ENCODE results near the gene KIF2A. TPM values are rescaled to one million over a fixed set of nuclear protein-coding genes. Genes with fewer than 3 reads are reported as not detected.

The KIF2A gene
- total and polyA plus RNA-seq, 2 of the 8 experiments (the other 6 are each of a cell fraction or from before 2014, with no cell fraction given) = 18.4 to 97.1 TPM

- FAIRE-seq = no peak
- Histone ChIP-seq H3K4ac (replicated peaks; ENCODE audit: insufficient read length, low read depth, low read length) (no peak overlapping the region), H3K9ac (replicated peaks in 1 of 4; ENCODE audit: extremely low read depth in 1 of 4, low read depth in 3 of 4, low read length in 3 of 4) (no peak overlapping the region), H2BK5ac (ENCODE audit: low read depth, low read length) (no peak overlapping the region), H2AK5ac (ENCODE audit: low read depth, low read length) (no peak overlapping the region), H2BK15ac (ENCODE audit: low read length) (no peak overlapping the region), H3K79me1 (ENCODE audit: low read depth, low read length) (no peaks in the 10 kb centered on the region), H3K9me3 (ENCODE audit: insufficient read depth in 2 of 2, low read depth in 1 of 2, low read length in 1 of 2) (no peaks in the 10 kb centered on the region), H3K79me2 (ENCODE audit: control insufficient read depth in 1 of 2, insufficient read depth in 2 of 2, low read length in 2 of 2) (no peaks in the 10 kb centered on the region), H3K56ac (replicated peaks; ENCODE audit: insufficient read length, low read depth, low read length) (no peak overlapping the region), H4K20me1 (replicated peaks in 1 of 2; ENCODE audit: control insufficient read depth in 1 of 2, insufficient read depth in 2 of 2, low read length in 2 of 2) (no peaks in the 10 kb centered on the region), H4K5ac (ENCODE audit: insufficient read length, low read depth, low read length) (no peak overlapping the region), H4K91ac (replicated peaks; ENCODE audit: insufficient read length, low read length) (no peak overlapping the region), H3K4me1 (replicated peaks in 1 of 4; ENCODE audit: control insufficient read depth in 3 of 4, insufficient read depth in 4 of 4, low read length in 3 of 4) (no peaks in the 10 kb centered on the region), H3K36me3 (ENCODE audit: control insufficient read depth in 2 of 4, insufficient read depth in 4 of 4, low read length in 3 of 4) (no peaks in the 10 kb centered on the region), H3K14ac (ENCODE audit: insufficient read length) (no peak overlapping the region), H3K23ac (ENCODE audit: insufficient read length) (no peak overlapping the region), H3K27ac (ENCODE audit: low read depth, low read length) (no peak overlapping the region), H2BK12ac (ENCODE audit: low read depth, low read length) (no peak overlapping the region), H3K4me3 (ENCODE audit: extremely low read depth in 1 of 4, insufficient read depth in 2 of 4, low read depth in 3 of 4, low read length in 4 of 4) (no peak overlapping the region), H4K8ac (ENCODE audit: extremely low read depth, insufficient read depth, low read length) (no peak overlapping the region), H3K27me3 (replicated peaks in 1 of 4; ENCODE audit: control insufficient read depth in 3 of 4, extremely low read depth in 1 of 4, insufficient read depth in 3 of 4, low read length in 3 of 4) (no peaks in the 10 kb centered on the region), H3K4me2 (ENCODE audit: insufficient read depth in 1 of 2, low read depth in 2 of 2, low read length in 2 of 2) (no peak overlapping the region), H3K18ac (ENCODE audit: extremely low read depth, low read length) (no peak overlapping the region), H2BK120ac (replicated peaks; ENCODE audit: low read depth, low read length) (no peak overlapping the region), H2BK20ac (ENCODE audit: low read length) (no peak overlapping the region), H3K23me2 (ENCODE audit: low read depth, low read length) (peaks cover 2% of the 10 kb centered on the region; the same call in 1 of the 2 replicates), H2AFZ (ENCODE audit: low read length) (0 out of 2 replicates have a peak overlapping the region, but pooled peaks have one; percentile 50)
- CTCF ChIA-PET (ENCODE audit: partially characterized antibody) = no interaction called here
- DNase-seq (ENCODE audit: low read depth in 1 of 2, low spot score in 2 of 2) = no peak
- TF ChIP-seq FOSL1 (IDR thresholded peaks at IDR 0.05; ENCODE audit: insufficient read depth, low read depth, low read length) (no peak), ATF2 (IDR thresholded peaks at IDR 0.05; ENCODE audit: low read length) (no peak), GTF2F1 (IDR thresholded peaks at IDR 0.05; ENCODE audit: borderline replicate concordance, low read depth, low read length) (no peak), GABPA (IDR thresholded peaks at IDR 0.05; ENCODE audit: borderline replicate concordance, insufficient read depth, low read length) (no peak)
- POLR2A ChIA-PET (ENCODE audit: partially characterized antibody) = no interaction called here
- 84% methylated on average over 4 of the region's 4 CpGs; no CpG with 5 or more reads in 1 of the 2 experiments for WGBS, 2 experiments (ENCODE audit: extremely low coverage in 1 of 2, insufficient coverage in 1 of 2, insufficient read length in 1 of 2, insufficient replicate concordance in 2 of 2, low coverage in 1 of 2, low lambda C conversion rate in 2 of 2, missing lambda C conversion rate in 1 of 2)
Observed at GRCh38 chr5:62266573-62266972, 39.4 kb upstream of the KIF2A start.

Measured in H1 (cell line).